ENCODE results near the gene SPNS1.

Gene SPNS1

DNA sequence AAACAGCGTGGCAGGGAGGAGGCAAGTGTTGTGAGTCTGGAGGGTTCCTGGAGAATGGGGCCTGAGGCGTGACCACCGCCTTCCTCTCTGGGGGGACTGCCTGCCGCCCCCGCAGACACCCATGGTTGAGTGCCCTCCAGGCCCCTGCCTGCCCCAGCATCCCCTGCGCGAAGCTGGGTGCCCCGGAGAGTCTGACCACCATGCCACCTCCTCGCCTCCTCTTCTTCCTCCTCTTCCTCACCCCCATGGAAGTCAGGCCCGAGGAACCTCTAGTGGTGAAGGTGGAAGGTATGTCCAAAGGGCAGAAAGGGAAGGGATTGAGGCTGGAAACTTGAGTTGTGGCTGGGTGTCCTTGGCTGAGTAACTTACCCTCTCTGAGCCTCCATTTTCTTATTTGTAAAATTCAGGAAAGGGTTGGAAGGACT is 42.8 kb upstream of the SPNS1 start, which contains the start of gene CD19:
CD19 (plus strand) TSS at position 171 of the 425 bp plus-strand sequence; CDS start at position 201, 30 bp downstream.
- H3F3A ChIP-seq (ENCODE audit: insufficient read depth, low read length), result no peaks in the 10 kb centered on the region
- H2AFZ ChIP-seq (ENCODE audit: low read length), result no peak within 1 kb of the TSS
- no peaks in the 10 kb centered on the region for H3K36me3 ChIP-seq (replicated peaks; ENCODE audit: insufficient read depth, low read length)
- H3K9me2 ChIP-seq (replicated peaks; ENCODE audit: insufficient read depth, low read length), result no peaks in the 10 kb centered on the region
- H3K4me2 ChIP-seq (ENCODE audit: low read depth, low read length), result no peak within 1 kb of the TSS
- no peak within 1 kb of the TSS for H3K4me3 ChIP-seq (ENCODE audit: low read length)
- H3K4me1 ChIP-seq (ENCODE audit: low read length), result no peaks in the 10 kb centered on the region
- no peak within 1 kb of the TSS for H3K9ac ChIP-seq (ENCODE audit: low read length)
- no peak for DNase-seq
- H3K79me2 ChIP-seq (ENCODE audit: low read length), result no peaks in the 10 kb centered on the region
- no peaks in the 10 kb centered on the region for H3K9me3 ChIP-seq (replicated peaks; ENCODE audit: insufficient read depth, low read length)
- H3K27me3 ChIP-seq (replicated peaks; ENCODE audit: insufficient read depth, low read length), result no peaks in the 10 kb centered on the region
- H4K20me1 ChIP-seq (ENCODE audit: insufficient read depth, low read length), result no peaks in the 10 kb centered on the region
- TF ChIP-seq EZH2 (optimal IDR thresholded peaks at IDR 0.05; ENCODE audit: low read depth, low read length) (no peak), EZH2phosphoT487 (IDR thresholded peaks at IDR 0.05; ENCODE audit: low read length) (no peak)
- TF ChIP-seq, protein P1, sequence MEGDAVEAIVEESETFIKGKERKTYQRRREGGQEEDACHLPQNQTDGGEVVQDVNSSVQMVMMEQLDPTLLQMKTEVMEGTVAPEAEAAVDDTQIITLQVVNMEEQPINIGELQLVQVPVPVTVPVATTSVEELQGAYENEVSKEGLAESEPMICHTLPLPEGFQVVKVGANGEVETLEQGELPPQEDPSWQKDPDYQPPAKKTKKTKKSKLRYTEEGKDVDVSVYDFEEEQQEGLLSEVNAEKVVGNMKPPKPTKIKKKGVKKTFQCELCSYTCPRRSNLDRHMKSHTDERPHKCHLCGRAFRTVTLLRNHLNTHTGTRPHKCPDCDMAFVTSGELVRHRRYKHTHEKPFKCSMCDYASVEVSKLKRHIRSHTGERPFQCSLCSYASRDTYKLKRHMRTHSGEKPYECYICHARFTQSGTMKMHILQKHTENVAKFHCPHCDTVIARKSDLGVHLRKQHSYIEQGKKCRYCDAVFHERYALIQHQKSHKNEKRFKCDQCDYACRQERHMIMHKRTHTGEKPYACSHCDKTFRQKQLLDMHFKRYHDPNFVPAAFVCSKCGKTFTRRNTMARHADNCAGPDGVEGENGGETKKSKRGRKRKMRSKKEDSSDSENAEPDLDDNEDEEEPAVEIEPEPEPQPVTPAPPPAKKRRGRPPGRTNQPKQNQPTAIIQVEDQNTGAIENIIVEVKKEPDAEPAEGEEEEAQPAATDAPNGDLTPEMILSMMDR (IDR thresholded peaks at IDR 0.05; ENCODE audit: low read length), result no peak
- H3K27ac ChIP-seq (ENCODE audit: low read length), result no peak within 1 kb of the TSS

DNA sequence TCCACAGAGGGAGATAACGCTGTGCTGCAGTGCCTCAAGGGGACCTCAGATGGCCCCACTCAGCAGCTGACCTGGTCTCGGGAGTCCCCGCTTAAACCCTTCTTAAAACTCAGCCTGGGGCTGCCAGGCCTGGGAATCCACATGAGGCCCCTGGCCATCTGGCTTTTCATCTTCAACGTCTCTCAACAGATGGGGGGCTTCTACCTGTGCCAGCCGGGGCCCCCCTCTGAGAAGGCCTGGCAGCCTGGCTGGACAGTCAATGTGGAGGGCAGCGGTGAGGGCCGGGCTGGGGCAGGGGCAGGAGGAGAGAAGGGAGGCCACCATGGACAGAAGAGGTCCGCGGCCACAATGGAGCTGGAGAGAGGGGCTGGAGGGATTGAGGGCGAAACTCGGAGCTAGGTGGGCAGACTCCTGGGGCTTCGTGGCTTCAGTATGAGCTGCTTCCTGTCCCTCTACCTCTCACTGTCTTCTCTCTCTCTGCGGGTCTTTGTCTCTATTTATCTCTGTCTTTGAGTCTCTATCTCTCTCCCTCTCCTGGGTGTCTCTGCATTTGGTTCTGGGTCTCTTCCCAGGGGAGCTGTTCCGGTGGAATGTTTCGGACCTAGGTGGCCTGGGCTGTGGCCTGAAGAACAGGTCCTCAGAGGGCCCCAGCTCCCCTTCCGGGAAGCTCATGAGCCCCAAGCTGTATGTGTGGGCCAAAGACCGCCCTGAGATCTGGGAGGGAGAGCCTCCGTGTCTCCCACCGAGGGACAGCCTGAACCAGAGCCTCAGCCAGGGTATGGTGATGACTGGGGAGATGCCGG is 42.0 kb upstream of the SPNS1 start:
- Histone ChIP-seq H3K36me3 (replicated peaks; ENCODE audit: insufficient read depth, low read length) (no peaks in the 10 kb centered on the region), H3K9ac (ENCODE audit: low read length) (no peak overlapping the region), H3K4me2 (ENCODE audit: low read depth, low read length) (no peak overlapping the region), H3K27ac (ENCODE audit: low read length) (no peak overlapping the region), H4K20me1 (ENCODE audit: insufficient read depth, low read length) (no peaks in the 10 kb centered on the region), H2AFZ (ENCODE audit: low read length) (no peak overlapping the region), H3K4me3 (ENCODE audit: low read length) (no peak overlapping the region), H3K27me3 (replicated peaks; ENCODE audit: insufficient read depth, low read length) (no peaks in the 10 kb centered on the region), H3F3A (ENCODE audit: insufficient read depth, low read length) (no peaks in the 10 kb centered on the region), H3K79me2 (ENCODE audit: low read length) (no peaks in the 10 kb centered on the region), H3K9me3 (replicated peaks; ENCODE audit: insufficient read depth, low read length) (no peaks in the 10 kb centered on the region), H3K9me2 (replicated peaks; ENCODE audit: insufficient read depth, low read length) (no peaks in the 10 kb centered on the region), H3K4me1 (ENCODE audit: low read length) (no peaks in the 10 kb centered on the region)
- no peak for DNase-seq
- TF ChIP-seq EZH2phosphoT487 (IDR thresholded peaks at IDR 0.05; ENCODE audit: low read length), result no peak
- no peak for TF ChIP-seq EZH2 (optimal IDR thresholded peaks at IDR 0.05; ENCODE audit: low read depth, low read length)
- TF ChIP-seq, protein P1 (IDR thresholded peaks at IDR 0.05; ENCODE audit: low read length), result no peak

DNA sequence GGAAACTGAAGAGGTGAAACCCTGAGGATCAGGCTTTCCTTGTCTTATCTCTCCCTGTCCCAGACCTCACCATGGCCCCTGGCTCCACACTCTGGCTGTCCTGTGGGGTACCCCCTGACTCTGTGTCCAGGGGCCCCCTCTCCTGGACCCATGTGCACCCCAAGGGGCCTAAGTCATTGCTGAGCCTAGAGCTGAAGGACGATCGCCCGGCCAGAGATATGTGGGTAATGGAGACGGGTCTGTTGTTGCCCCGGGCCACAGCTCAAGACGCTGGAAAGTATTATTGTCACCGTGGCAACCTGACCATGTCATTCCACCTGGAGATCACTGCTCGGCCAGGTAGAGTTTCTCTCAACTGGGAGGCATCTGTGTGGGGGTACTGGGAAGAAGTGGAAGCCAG is 41.4 kb upstream of the SPNS1 start:
- Histone ChIP-seq H3K79me2 (ENCODE audit: low read length) (no peaks in the 10 kb centered on the region), H3K9ac (ENCODE audit: low read length) (no peak overlapping the region), H3F3A (ENCODE audit: insufficient read depth, low read length) (no peaks in the 10 kb centered on the region), H2AFZ (ENCODE audit: low read length) (no peak overlapping the region), H3K4me3 (ENCODE audit: low read length) (no peak overlapping the region), H4K20me1 (ENCODE audit: insufficient read depth, low read length) (no peaks in the 10 kb centered on the region), H3K36me3 (replicated peaks; ENCODE audit: insufficient read depth, low read length) (no peaks in the 10 kb centered on the region), H3K27me3 (replicated peaks; ENCODE audit: insufficient read depth, low read length) (no peaks in the 10 kb centered on the region), H3K9me3 (replicated peaks; ENCODE audit: insufficient read depth, low read length) (no peaks in the 10 kb centered on the region), H3K9me2 (replicated peaks; ENCODE audit: insufficient read depth, low read length) (no peaks in the 10 kb centered on the region), H3K4me2 (ENCODE audit: low read depth, low read length) (no peak overlapping the region), H3K27ac (ENCODE audit: low read length) (no peak overlapping the region), H3K4me1 (ENCODE audit: low read length) (no peaks in the 10 kb centered on the region)
- DNase-seq, result no peak
- TF ChIP-seq EZH2 (optimal IDR thresholded peaks at IDR 0.05; ENCODE audit: low read depth, low read length), result no peak
- TF ChIP-seq, protein P1 (IDR thresholded peaks at IDR 0.05; ENCODE audit: low read length), result no peak
- TF ChIP-seq EZH2phosphoT487 (IDR thresholded peaks at IDR 0.05; ENCODE audit: low read length), result no peak
